ENCODE measurements around the gene NRCAM.
"Not testable (repeated sequence)": the region's sequence is repeated elsewhere in the genome, so short reads cannot be mapped to it uniquely, and the experiment has no call there.

The NRCAM gene

GRCh38 chr7:108268200-108268820 lies 187.9 kb downstream of the NRCAM start:
- no peak for DNase-seq

- no peak for DNase-seq
Measured at GRCh38 chr7:108267615-108268014, 188.6 kb downstream of the NRCAM start.

GRCh38 chr7:108266491-108266890 lies 189.7 kb downstream of the NRCAM start:
- no peak for DNase-seq

GRCh38 chr7:108266035-108266434 lies 190.2 kb downstream of the NRCAM start:
- no peak for DNase-seq

GRCh38 chr7:108265007-108265406 lies 191.2 kb downstream of the NRCAM start:
- no peak for DNase-seq

- DNase-seq = no peak
Measured at GRCh38 chr7:108263425-108263824, 192.8 kb downstream of the NRCAM start.

GRCh38 chr7:108261560-108262255 lies 194.5 kb downstream of the NRCAM start:
- no peak for DNase-seq

GRCh38 chr7:108259447-108259846 lies 196.8 kb downstream of the NRCAM start:
- not testable (repeated sequence) for DNase-seq

GRCh38 chr7:108257954-108258353 lies 198.3 kb downstream of the NRCAM start:
- DNase-seq = no peak

GRCh38 chr7:108254259-108254658 lies 202.0 kb downstream of the NRCAM start:
- no peak for DNase-seq

GRCh38 chr7:108253275-108254044 lies 202.8 kb downstream of the NRCAM start:
- no peak for DNase-seq

- no peak for DNase-seq
Measured at GRCh38 chr7:108252177-108252576, 204.1 kb downstream of the NRCAM start.

- no peak for DNase-seq
Measured at GRCh38 chr7:108251700-108252099, 204.5 kb downstream of the NRCAM start.

- no peak for DNase-seq
Measured at GRCh38 chr7:108249453-108249852, 206.8 kb downstream of the NRCAM start.

- no peak for DNase-seq
Measured at GRCh38 chr7:108248821-108249220, 207.4 kb downstream of the NRCAM start.

- DNase-seq = no peak
Measured at GRCh38 chr7:108248418-108248817, 207.8 kb downstream of the NRCAM start.

GRCh38 chr7:108247614-108248013 lies 208.6 kb downstream of the NRCAM start:
- DNase-seq = no peak

- peak; percentile 34 for DNase-seq
Measured at GRCh38 chr7:108246227-108246837, 209.9 kb downstream of the NRCAM start.

- DNase-seq = peak; percentile 34
Measured at GRCh38 chr7:108245523-108246226, 210.6 kb downstream of the NRCAM start.

GRCh38 chr7:108244110-108244509 lies 212.1 kb downstream of the NRCAM start:
- DNase-seq = no peak

GRCh38 chr7:108239501-108240225 lies 216.6 kb downstream of the NRCAM start:
- peak; percentile 68 for DNase-seq

Measured in NCI-H2227 treated with DMSO at 0.1 percent for 48 hours (cell line).